ENCODE data around the gene AGAP1.

DNA sequence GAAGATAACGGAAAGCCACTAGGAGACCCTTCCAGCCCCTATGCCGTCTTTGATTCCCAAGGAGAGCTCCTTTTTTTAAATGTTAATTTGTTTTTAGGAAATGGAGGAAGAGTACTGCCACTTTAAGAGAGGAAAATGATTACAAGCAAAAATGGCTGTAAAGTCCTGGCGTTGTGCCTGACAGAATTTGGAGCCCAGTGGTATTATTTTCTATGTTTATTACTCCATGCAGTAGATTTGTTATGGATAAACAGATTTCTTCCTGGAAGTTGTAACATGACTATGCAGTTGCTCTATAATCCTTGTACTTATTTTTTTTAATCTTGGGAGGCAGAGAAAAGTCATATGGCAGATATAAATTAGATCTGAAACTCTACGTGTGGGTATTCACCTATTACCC, 533.0 kb downstream of the AGAP1 start:
- TF ChIP-seq POLR2A (IDR thresholded peaks at IDR 0.05): no peak
- TF ChIP-seq, protein P1, sequence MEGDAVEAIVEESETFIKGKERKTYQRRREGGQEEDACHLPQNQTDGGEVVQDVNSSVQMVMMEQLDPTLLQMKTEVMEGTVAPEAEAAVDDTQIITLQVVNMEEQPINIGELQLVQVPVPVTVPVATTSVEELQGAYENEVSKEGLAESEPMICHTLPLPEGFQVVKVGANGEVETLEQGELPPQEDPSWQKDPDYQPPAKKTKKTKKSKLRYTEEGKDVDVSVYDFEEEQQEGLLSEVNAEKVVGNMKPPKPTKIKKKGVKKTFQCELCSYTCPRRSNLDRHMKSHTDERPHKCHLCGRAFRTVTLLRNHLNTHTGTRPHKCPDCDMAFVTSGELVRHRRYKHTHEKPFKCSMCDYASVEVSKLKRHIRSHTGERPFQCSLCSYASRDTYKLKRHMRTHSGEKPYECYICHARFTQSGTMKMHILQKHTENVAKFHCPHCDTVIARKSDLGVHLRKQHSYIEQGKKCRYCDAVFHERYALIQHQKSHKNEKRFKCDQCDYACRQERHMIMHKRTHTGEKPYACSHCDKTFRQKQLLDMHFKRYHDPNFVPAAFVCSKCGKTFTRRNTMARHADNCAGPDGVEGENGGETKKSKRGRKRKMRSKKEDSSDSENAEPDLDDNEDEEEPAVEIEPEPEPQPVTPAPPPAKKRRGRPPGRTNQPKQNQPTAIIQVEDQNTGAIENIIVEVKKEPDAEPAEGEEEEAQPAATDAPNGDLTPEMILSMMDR (IDR thresholded peaks at IDR 0.05): no peak

All from vagina (tissue), 2 donors.